ENCODE measurements around the gene NCL.

NCL gene, protein sequence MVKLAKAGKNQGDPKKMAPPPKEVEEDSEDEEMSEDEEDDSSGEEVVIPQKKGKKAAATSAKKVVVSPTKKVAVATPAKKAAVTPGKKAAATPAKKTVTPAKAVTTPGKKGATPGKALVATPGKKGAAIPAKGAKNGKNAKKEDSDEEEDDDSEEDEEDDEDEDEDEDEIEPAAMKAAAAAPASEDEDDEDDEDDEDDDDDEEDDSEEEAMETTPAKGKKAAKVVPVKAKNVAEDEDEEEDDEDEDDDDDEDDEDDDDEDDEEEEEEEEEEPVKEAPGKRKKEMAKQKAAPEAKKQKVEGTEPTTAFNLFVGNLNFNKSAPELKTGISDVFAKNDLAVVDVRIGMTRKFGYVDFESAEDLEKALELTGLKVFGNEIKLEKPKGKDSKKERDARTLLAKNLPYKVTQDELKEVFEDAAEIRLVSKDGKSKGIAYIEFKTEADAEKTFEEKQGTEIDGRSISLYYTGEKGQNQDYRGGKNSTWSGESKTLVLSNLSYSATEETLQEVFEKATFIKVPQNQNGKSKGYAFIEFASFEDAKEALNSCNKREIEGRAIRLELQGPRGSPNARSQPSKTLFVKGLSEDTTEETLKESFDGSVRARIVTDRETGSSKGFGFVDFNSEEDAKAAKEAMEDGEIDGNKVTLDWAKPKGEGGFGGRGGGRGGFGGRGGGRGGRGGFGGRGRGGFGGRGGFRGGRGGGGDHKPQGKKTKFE

GRCh38 chr2:231463698-231464575 is at the start of gene NCL:
NCL (minus strand) TSS chr2:231464484; CDS start chr2:231464353, 131 bp downstream.
- Mint-ChIP-seq H3K4me1 (peaks cover 49% of the 10 kb centered on the region), H3K4me3 (peak within 1 kb of the TSS; percentile 90)

GRCh38 chr2:231513746-231514224 is 49.5 kb upstream of the NCL start:
- Mint-ChIP-seq H3K9me3 (no peaks in the 10 kb centered on the region), H3K36me3 (peaks cover 7% of the 10 kb centered on the region), H3K4me1 (peaks cover 14% of the 10 kb centered on the region), H3K27ac (peak overlapping the region; percentile 98), H3K4me3 (peak overlapping the region; percentile 89)
- DNase-seq (ENCODE audit: low spot score in 2 of 2) (no peak), ATAC-seq (no peak)

More at GRCh38 chr2:231463698-231464575, at the start of gene NCL:
- Mint-ChIP-seq H3K36me3 (peaks cover 57% of the 10 kb centered on the region), H3K9me3 (no peaks in the 10 kb centered on the region), H3K27ac (peak within 1 kb of the TSS; percentile 100)
- DNase-seq (ENCODE audit: low spot score in 2 of 2) = peak; percentile 71 to 88
- ATAC-seq = peak; percentile 94

DNA sequence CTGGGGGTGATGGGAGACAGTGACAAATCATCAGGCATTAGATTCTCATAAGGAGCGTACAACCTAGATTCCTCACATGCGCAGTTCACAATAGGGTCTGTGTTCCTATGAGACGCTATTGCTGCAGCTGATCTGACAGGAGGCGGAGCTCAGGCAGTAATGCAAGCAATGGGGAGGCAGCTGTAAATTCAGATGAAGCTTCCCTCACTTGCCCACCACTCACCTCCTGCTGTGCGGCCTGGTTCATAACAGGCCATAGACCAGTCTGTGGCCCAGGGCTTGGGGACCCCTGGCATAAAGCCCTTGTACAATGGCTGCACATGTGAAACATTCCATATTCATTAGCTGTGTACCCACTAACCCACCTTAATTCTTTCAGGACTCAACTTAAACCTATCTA is 47.9 kb upstream of the NCL start:
- peaks cover 14% of the 10 kb centered on the region for H3K4me1 Mint-ChIP-seq
- no peak for DNase-seq (ENCODE audit: low spot score in 2 of 2)
- ATAC-seq = no peak
- no peak overlapping the region for H3K4me3 Mint-ChIP-seq
- H3K9me3 Mint-ChIP-seq = no peaks in the 10 kb centered on the region
- no peak overlapping the region for H3K27ac Mint-ChIP-seq
- peaks cover 7% of the 10 kb centered on the region for H3K36me3 Mint-ChIP-seq

DNA sequence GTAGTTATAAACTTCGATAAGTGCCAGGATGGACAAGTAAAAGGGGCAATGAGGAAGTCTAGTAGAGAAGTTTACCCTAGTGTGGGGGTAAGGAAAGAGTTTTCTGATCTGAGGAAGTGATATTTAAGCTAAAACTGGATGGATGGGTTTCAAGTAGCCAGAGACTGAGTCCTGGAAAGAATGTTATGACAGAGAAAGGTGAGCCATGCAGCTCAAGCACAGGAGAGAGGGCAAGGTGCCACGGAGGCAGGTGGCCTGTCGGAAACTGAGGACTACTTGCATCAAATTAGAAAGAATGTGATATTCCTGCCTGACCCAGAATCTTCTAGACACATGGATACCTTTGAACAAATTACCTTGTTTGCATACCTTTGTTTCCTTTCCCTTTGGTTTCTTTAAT is 39.5 kb upstream of the NCL start:
- ATAC-seq = no peak
- Mint-ChIP-seq H3K4me1 (no peaks in the 10 kb centered on the region), H3K36me3 (no peaks in the 10 kb centered on the region), H3K9me3 (no peaks in the 10 kb centered on the region), H3K27ac (peak overlapping the region; percentile 7), H3K4me3 (no peak overlapping the region)
- DNase-seq (ENCODE audit: low spot score in 2 of 2) = no peak

GRCh38 chr2:231502596-231502995 is 38.3 kb upstream of the NCL start:
- H3K36me3 Mint-ChIP-seq = no peaks in the 10 kb centered on the region
- ATAC-seq = no peak
- H3K27ac Mint-ChIP-seq = no peak overlapping the region
- no peak for DNase-seq (ENCODE audit: low spot score in 2 of 2)
- H3K4me3 Mint-ChIP-seq = no peak overlapping the region
- H3K9me3 Mint-ChIP-seq = no peaks in the 10 kb centered on the region
- H3K4me1 Mint-ChIP-seq = no peaks in the 10 kb centered on the region

GRCh38 chr2:231497651-231498050 is 33.4 kb upstream of the NCL start:
- H3K4me3 Mint-ChIP-seq = no peak overlapping the region
- H3K9me3 Mint-ChIP-seq = no peaks in the 10 kb centered on the region
- no peak for DNase-seq (ENCODE audit: low spot score in 2 of 2)
- ATAC-seq = no peak
- no peaks in the 10 kb centered on the region for H3K36me3 Mint-ChIP-seq
- no peak overlapping the region for H3K27ac Mint-ChIP-seq
- no peaks in the 10 kb centered on the region for H3K4me1 Mint-ChIP-seq

- Mint-ChIP-seq H3K4me3 (no peak overlapping the region), H3K9me3 (no peaks in the 10 kb centered on the region), H3K36me3 (no peaks in the 10 kb centered on the region), H3K4me1 (no peaks in the 10 kb centered on the region), H3K27ac (no peak overlapping the region)
- DNase-seq (ENCODE audit: low spot score in 2 of 2) (no peak), ATAC-seq (peak; percentile 51)
These were observed 30.4 kb upstream of the NCL start for GRCh38 chr2:231494669-231495068.

GRCh38 chr2:231490801-231491200 is 26.5 kb upstream of the NCL start:
- Mint-ChIP-seq H3K9me3 (no peaks in the 10 kb centered on the region), H3K4me3 (no peak overlapping the region), H3K4me1 (no peaks in the 10 kb centered on the region), H3K27ac (no peak overlapping the region), H3K36me3 (no peaks in the 10 kb centered on the region)
- ATAC-seq (no peak), DNase-seq (ENCODE audit: low spot score in 2 of 2) (no peak)

DNA sequence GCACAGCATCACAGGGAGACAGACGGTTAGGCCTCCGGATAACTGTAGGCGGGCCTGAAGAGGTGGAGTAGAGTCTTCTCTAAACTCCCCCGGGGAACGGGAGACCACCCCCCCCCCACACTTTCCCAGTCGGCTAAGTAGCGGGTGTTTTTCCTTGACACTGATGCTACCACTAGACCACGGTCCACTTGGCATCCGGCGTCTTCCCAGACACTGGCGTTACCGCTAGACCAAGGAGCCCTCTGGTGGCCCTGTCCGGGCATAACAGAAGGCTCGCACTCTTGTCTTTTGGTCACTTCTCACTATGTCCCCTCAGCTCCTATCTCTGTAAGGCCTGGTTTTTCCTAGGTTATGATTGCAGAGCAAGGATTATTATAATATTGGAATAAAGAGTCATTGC is 25.7 kb upstream of the NCL start:
- DNase-seq (ENCODE audit: low spot score in 2 of 2) (no peak), ATAC-seq (no peak)
- Mint-ChIP-seq H3K4me3 (no peak overlapping the region), H3K27ac (no peak overlapping the region), H3K36me3 (no peaks in the 10 kb centered on the region), H3K4me1 (no peaks in the 10 kb centered on the region), H3K9me3 (no peaks in the 10 kb centered on the region)

- Mint-ChIP-seq H3K36me3 (no peaks in the 10 kb centered on the region), H3K4me1 (peaks cover 5% of the 10 kb centered on the region), H3K27ac (no peak overlapping the region), H3K4me3 (no peak overlapping the region), H3K9me3 (no peaks in the 10 kb centered on the region)
- DNase-seq (ENCODE audit: low spot score in 2 of 2) (no peak), ATAC-seq (no peak)
These were observed 24.0 kb upstream of the NCL start for GRCh38 chr2:231488331-231488730.

GRCh38 chr2:231486851-231487596 is 22.7 kb upstream of the NCL start:
- no peak for ATAC-seq
- Mint-ChIP-seq H3K9me3 (no peaks in the 10 kb centered on the region), H3K4me3 (no peak overlapping the region), H3K36me3 (peaks cover 6% of the 10 kb centered on the region), H3K4me1 (peaks cover 15% of the 10 kb centered on the region), H3K27ac (no peak overlapping the region)
- DNase-seq (ENCODE audit: low spot score in 2 of 2) = no peak

DNA sequence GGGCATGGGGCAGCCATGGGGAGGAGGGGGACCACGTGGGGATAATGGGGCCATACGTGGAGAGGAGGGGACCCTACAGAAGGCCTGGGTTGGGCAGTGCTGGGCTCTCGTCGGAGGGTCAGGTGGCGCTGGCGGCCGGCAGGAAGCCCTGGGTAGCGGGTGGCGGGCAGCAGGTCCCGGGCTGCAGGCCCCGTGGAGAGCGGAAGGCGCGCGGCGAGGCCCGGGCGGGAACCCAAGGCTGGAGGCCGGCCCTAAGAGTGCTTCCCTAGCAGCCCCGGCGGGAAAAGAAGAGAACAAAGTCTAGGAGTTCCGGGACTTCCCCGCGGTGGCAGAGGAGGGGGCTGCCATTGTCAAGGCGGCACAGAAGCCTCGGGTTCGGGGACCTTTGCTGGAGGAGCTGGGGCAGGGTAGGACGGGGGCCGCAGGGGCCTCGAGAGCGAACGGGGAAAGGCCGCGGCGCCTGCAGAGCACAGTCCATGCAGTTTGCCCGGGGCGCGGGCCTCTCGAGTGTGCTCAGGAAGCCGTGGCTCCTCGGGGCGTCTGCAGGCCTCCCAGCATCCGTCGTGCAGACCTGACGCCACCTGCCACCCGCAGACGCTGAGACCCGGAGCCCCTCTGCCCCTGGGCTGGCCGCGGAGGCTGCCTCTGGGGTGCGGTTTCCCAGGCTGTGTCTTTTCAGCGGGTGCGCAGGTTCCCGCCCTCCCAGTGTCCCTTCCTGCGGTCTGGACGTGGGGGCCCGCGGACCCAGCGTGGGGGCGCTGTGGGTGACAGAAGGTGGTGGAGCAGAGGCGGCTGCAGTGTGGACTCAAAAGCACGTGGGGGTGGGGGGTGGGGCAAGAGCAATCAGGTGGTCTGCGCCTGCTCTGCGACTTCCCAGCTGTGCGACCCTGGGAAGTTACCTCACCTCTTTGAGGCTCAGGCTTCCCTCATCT is 19.4 kb upstream of the NCL start:
- peak; percentile 60 for ATAC-seq
- Mint-ChIP-seq H3K4me1 (peaks cover 15% of the 10 kb centered on the region), H3K4me3 (peak overlapping the region; percentile 74), H3K9me3 (no peaks in the 10 kb centered on the region), H3K36me3 (peaks cover 6% of the 10 kb centered on the region), H3K27ac (peak overlapping the region; percentile 93)
- DNase-seq (ENCODE audit: low spot score in 2 of 2) = peak; percentile 16 to 54

DNA sequence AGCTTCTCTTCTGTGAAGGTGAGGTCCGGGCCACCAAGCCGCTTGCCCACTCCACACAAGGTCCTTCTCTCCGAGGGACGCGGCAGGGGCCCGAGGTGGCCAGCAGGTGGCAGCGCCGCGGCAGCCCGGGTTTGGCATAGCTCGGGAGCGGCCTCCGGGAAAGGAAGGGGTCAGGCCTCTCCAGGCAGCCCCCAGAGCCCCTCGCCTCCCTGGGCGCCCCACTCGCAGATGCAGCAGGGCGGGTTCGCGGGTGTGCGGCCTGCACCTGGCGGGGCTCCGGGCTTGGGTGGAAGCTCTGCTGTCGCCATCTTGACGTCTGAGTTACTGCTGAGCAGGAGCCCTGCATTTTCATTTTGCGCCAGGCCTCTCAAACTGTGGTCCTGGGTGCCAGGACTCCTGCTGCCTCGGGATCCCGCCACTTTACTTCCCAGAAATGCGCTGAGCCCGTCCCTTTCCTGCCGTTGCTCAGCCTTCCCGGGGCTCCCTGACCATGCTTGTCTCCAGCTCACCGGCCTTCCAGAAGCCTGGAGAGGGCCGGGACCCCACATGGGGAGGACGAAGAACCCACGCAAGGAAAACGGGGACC is 18.6 kb upstream of the NCL start:
- no peaks in the 10 kb centered on the region for H3K9me3 Mint-ChIP-seq
- DNase-seq (ENCODE audit: low spot score in 2 of 2) (peak; percentile 72 to 84), ATAC-seq (peak; percentile 90)
- H3K27ac Mint-ChIP-seq = peak overlapping the region; percentile 93
- peaks cover 6% of the 10 kb centered on the region for H3K36me3 Mint-ChIP-seq
- H3K4me3 Mint-ChIP-seq = peak overlapping the region; percentile 74
- peaks cover 15% of the 10 kb centered on the region for H3K4me1 Mint-ChIP-seq

Measured in stimulated activated effector memory CD8-positive, alpha-beta T cell treated with anti-CD3 and anti-CD28 coated beads, Interleukin-12 subunit alpha, Interleukin-12 subunit beta, amount 100 ng/mL, for 72 hours (primary cell).